Suprapubic skin (tissue), 4 donors: Measurements from ENCODE around the gene SCRN2. TPM values are rescaled to one million over a fixed set of nuclear protein-coding genes. Genes with fewer than 3 reads are reported as not detected.

ENCODE experiments used
- DNase-seq, 2 donors: peaks; one replicate each; pipeline ENCODE4 v3.0.0-alpha.2; 2019; ENCODE audit warnings: low spot score in 2 of 2
- H3K27ac ChIP-seq: fragments of 200-600 bp; sonication (generic); one replicate; pipeline ENCODE4 v1.5.1; 2019
- H3K27me3 ChIP-seq: fragments of 200-600 bp; sonication (generic); one replicate; pipeline ENCODE4 v1.5.1; 2019
- H3K36me3 ChIP-seq: fragments of 200-600 bp; sonication (generic); one replicate; pipeline ENCODE4 v1.5.1; 2019
- H3K4me1 ChIP-seq: fragments of 200-600 bp; sonication (generic); one replicate; pipeline ENCODE4 v1.5.1; 2019
- H3K4me3 ChIP-seq: fragments of 200-600 bp; sonication (generic); one replicate; pipeline ENCODE4 v1.5.1; 2019; ENCODE audit warnings: mild to moderate bottlenecking
- H3K9me3 ChIP-seq: fragments of 200-600 bp; sonication (generic); one replicate; pipeline ENCODE4 v1.5.1; 2019
- CTCF ChIP-seq, 2 donors: fragments of 200-600 bp in 1 of 2; fragments of 450-650 bp in 1 of 2; sonication (generic) in 1 of 2; IDR thresholded peaks; one replicate each; pipeline ENCODE4 v1.5.1; 2016 to 2019; ENCODE audit warnings: antibody characterized with exemption in 2 of 2, mild to moderate bottlenecking in 1 of 2, moderate library complexity in 1 of 2
- EP300 ChIP-seq: sonication (generic); formaldehyde crosslinking; IDR thresholded peaks from one replicate; pipeline ENCODE4 v1.6.1; 2017; ENCODE audit warnings: antibody characterized with exemption
- POLR2A ChIP-seq, 2 donors: fragments of 450-650 bp; IDR thresholded peaks; one replicate each; pipeline ENCODE4 v1.6.1; 2017; ENCODE audit warnings: antibody characterized with exemption in 2 of 2, mild to moderate bottlenecking in 2 of 2, moderate library complexity in 2 of 2
- POLR2AphosphoS5 ChIP-seq, 3 donors: sonication (generic); formaldehyde crosslinking; IDR thresholded peaks; one replicate each; pipeline ENCODE4 v1.6.1; 2017; ENCODE audit warnings: antibody characterized with exemption in 3 of 3
- WGBS: methylation state at CpG from one replicate; pipeline ENCODE4 v1.1.5; 2018; 5-methylcytosine and 5-hydroxymethylcytosine counted together
- total RNA-seq, 4 donors: library from RNA; depleted of rRNA; stranded (reverse); fragments of >200 nt; gene quantifications; one replicate each; pipeline ENCODE4 v1.1.0, GENCODE V29; 2016

The SCRN2 gene
- total RNA-seq, 4 donors from 2014 or later, result 22.3 to 46.4 (median 34.7) TPM

- 35% methylated on average over 7 of the region's 7 CpGs for WGBS
- H3K4me3 ChIP-seq, result no peak overlapping the region
- H3K4me1 ChIP-seq, result peaks cover 24% of the 10 kb centered on the region
- no peaks in the 10 kb centered on the region for H3K27me3 ChIP-seq
- H3K27ac ChIP-seq, result no peak overlapping the region
- DNase-seq, result peak in 1 of 2 donors; percentile 8
- H3K9me3 ChIP-seq, result no peaks in the 10 kb centered on the region
- TF ChIP-seq POLR2A (IDR thresholded peaks at IDR 0.05), result no peak
- TF ChIP-seq POLR2AphosphoS5 (IDR thresholded peaks at IDR 0.05), result no peak
- TF ChIP-seq EP300, result no peak
- no peak for TF ChIP-seq CTCF (IDR thresholded peaks at IDR 0.05)
- H3K36me3 ChIP-seq, result peaks cover 63% of the 10 kb centered on the region
These were observed 29.4 kb downstream of the SCRN2 start for GRCh38 chr17:47811709-47812108.

GRCh38 chr17:47810901-47811635 is 30.0 kb downstream of the SCRN2 start:
- DNase-seq, result peak; percentile 51 to 75
- Histone ChIP-seq H3K27me3 (no peaks in the 10 kb centered on the region), H3K4me1 (peaks cover 24% of the 10 kb centered on the region), H3K36me3 (peaks cover 57% of the 10 kb centered on the region), H3K9me3 (no peaks in the 10 kb centered on the region), H3K27ac (no peak overlapping the region), H3K4me3 (no peak overlapping the region)
- 53% methylated on average over 9 of the region's 9 CpGs for WGBS
- TF ChIP-seq EP300 (no peak), POLR2A (IDR thresholded peaks at IDR 0.05) (no peak), CTCF (IDR thresholded peaks at IDR 0.05) (no peak), POLR2AphosphoS5 (IDR thresholded peaks at IDR 0.05) (no peak)

GRCh38 chr17:47810200-47810821 is 30.8 kb downstream of the SCRN2 start:
- no peaks in the 10 kb centered on the region for H3K9me3 ChIP-seq
- H3K36me3 ChIP-seq, result peaks cover 49% of the 10 kb centered on the region
- no peak overlapping the region for H3K27ac ChIP-seq
- peaks cover 24% of the 10 kb centered on the region for H3K4me1 ChIP-seq
- 44% methylated on average over 9 of the region's 10 CpGs for WGBS
- TF ChIP-seq POLR2AphosphoS5 (IDR thresholded peaks at IDR 0.05) (no peak), EP300 (no peak), POLR2A (IDR thresholded peaks at IDR 0.05) (no peak), CTCF (IDR thresholded peaks at IDR 0.05) (no peak)
- no peak overlapping the region for H3K4me3 ChIP-seq
- no peaks in the 10 kb centered on the region for H3K27me3 ChIP-seq
- DNase-seq, result peak; percentile 46 to 74

GRCh38 chr17:47808830-47809480 is 32.1 kb downstream of the SCRN2 start:
- TF ChIP-seq POLR2AphosphoS5 (IDR thresholded peaks at IDR 0.05) (no peak), POLR2A (IDR thresholded peaks at IDR 0.05) (no peak), EP300 (no peak), CTCF (IDR thresholded peaks at IDR 0.05) (no peak)
- Histone ChIP-seq H3K27me3 (no peaks in the 10 kb centered on the region), H3K36me3 (peaks cover 36% of the 10 kb centered on the region), H3K4me3 (no peak overlapping the region), H3K27ac (no peak overlapping the region), H3K4me1 (peaks cover 24% of the 10 kb centered on the region), H3K9me3 (no peaks in the 10 kb centered on the region)
- peak; percentile 51 to 78 for DNase-seq
- WGBS, result 97% methylated on average over 7 of the region's 22 CpGs
